GM18499 (cell line): ENCODE measurements around the gene TNPO3.
"Not testable (repeated sequence)": the region's sequence is repeated elsewhere in the genome, so short reads cannot be mapped to it uniquely, and the experiment has no call there.

Experiments
- ATAC-seq: cut with Tn5 transposase; IDR thresholded peaks from one replicate; pipeline ENCODE4 v1.9.1; 2021; ENCODE audit warnings: moderate number of reproducible peaks; ENCODE audit not compliant: insufficient read depth, unreplicated experiment

Gene TNPO3

GRCh38 chr7:129017933-129018538 lies 36.9 kb downstream of the TNPO3 start:
- ATAC-seq = no peak

GRCh38 chr7:129017264-129017663 lies 37.6 kb downstream of the TNPO3 start:
- no peak for ATAC-seq

GRCh38 chr7:129014501-129015101 lies 40.3 kb downstream of the TNPO3 start:
- no peak for ATAC-seq

- no peak for ATAC-seq
These were observed 41.7 kb downstream of the TNPO3 start for GRCh38 chr7:129013048-129013724.

- no peak for ATAC-seq
These were observed 42.3 kb downstream of the TNPO3 start for GRCh38 chr7:129012641-129013040.

GRCh38 chr7:129010075-129010474 lies 44.8 kb downstream of the TNPO3 start:
- no peak for ATAC-seq

- no peak for ATAC-seq
These were observed 45.5 kb downstream of the TNPO3 start for GRCh38 chr7:129009437-129009836.

GRCh38 chr7:129008645-129009414 lies 46.1 kb downstream of the TNPO3 start:
- ATAC-seq = no peak

- ATAC-seq = no peak
These were observed 47.3 kb downstream of the TNPO3 start for GRCh38 chr7:129007572-129007971.

- ATAC-seq = no peak
These were observed 48.1 kb downstream of the TNPO3 start for GRCh38 chr7:129006636-129007414.

- no peak for ATAC-seq
These were observed 49.7 kb downstream of the TNPO3 start for GRCh38 chr7:129005186-129005585.

GRCh38 chr7:128997181-128997580 lies 57.7 kb downstream of the TNPO3 start:
- ATAC-seq = no peak

GRCh38 chr7:128994560-128994959 lies 60.4 kb downstream of the TNPO3 start:
- ATAC-seq = not testable (repeated sequence)

- ATAC-seq = no peak
These were observed 61.5 kb downstream of the TNPO3 start for GRCh38 chr7:128993419-128993818.

- ATAC-seq = no peak
These were observed 65.0 kb downstream of the TNPO3 start for GRCh38 chr7:128989961-128990360.

- ATAC-seq = no peak
These were observed 66.5 kb downstream of the TNPO3 start for GRCh38 chr7:128988372-128988771.

GRCh38 chr7:128986609-128987008 lies 68.3 kb downstream of the TNPO3 start:
- ATAC-seq = no peak

GRCh38 chr7:128985660-128986059 lies 69.3 kb downstream of the TNPO3 start:
- no peak for ATAC-seq

- ATAC-seq = no peak
These were observed 72.8 kb downstream of the TNPO3 start for GRCh38 chr7:128982105-128982504.

GRCh38 chr7:128974241-128974934 lies 80.5 kb downstream of the TNPO3 start:
- no peak for ATAC-seq
